OCI-LY1 (cell line): Measurements from ENCODE around the gene CDC25B.

ENCODE experiments used
- EZH2 ChIP-seq: fragments of 200-600 bp; sonication (generic), shearing (Covaris generic); IDR thresholded peaks from 2 replicates; pipeline ENCODE4 v1.8.0; 2017; ENCODE audit warnings: borderline replicate concordance, mixed run types, mild to moderate bottlenecking, antibody characterized with exemption, low read length, moderate library complexity, mixed read lengths
- TF ChIP-seq, protein P1 (sequence below): fragments of 200-600 bp; sonication (generic), shearing (Covaris generic); IDR thresholded peaks from 2 replicates; pipeline ENCODE4 v1.5.1; 2017; ENCODE audit warnings: mild to moderate bottlenecking, antibody characterized with exemption, low read length, moderate library complexity, mixed read lengths

DNA sequence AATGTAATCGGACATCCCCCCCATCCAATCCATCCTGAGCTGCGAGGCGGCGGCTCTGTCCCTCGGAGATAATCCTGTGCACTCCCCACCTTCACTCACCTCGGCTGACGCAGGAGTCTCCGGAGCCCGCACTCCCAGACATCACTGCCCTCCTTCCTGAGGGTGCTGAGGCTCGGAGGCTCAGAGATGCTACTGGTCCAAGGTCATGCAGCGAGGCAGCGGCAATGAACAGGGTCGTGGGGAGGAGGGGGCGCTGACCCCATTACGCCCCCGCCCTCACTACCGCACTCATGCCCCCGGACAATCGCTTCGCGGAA, 29.0 kb upstream of the CDC25B start:
- TF ChIP-seq, protein P1, sequence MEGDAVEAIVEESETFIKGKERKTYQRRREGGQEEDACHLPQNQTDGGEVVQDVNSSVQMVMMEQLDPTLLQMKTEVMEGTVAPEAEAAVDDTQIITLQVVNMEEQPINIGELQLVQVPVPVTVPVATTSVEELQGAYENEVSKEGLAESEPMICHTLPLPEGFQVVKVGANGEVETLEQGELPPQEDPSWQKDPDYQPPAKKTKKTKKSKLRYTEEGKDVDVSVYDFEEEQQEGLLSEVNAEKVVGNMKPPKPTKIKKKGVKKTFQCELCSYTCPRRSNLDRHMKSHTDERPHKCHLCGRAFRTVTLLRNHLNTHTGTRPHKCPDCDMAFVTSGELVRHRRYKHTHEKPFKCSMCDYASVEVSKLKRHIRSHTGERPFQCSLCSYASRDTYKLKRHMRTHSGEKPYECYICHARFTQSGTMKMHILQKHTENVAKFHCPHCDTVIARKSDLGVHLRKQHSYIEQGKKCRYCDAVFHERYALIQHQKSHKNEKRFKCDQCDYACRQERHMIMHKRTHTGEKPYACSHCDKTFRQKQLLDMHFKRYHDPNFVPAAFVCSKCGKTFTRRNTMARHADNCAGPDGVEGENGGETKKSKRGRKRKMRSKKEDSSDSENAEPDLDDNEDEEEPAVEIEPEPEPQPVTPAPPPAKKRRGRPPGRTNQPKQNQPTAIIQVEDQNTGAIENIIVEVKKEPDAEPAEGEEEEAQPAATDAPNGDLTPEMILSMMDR, result no peak
- TF ChIP-seq EZH2, result no peak
